HG02943 (cell line): ENCODE measurements around the gene ARID3A.

Source experiments
- ATAC-seq: cut with Tn5 transposase; IDR thresholded peaks from one replicate; pipeline ENCODE4 v1.9.1; 2021; ENCODE audit warnings: mild to moderate bottlenecking, low read depth, moderate library complexity; ENCODE audit not compliant: unreplicated experiment

ARID3A gene

GRCh38 chr19:958967-959855 is 33.4 kb downstream of the ARID3A start:
- ATAC-seq, result no peak

- no peak for ATAC-seq
Observed at GRCh38 chr19:960020-960419, 34.2 kb downstream of the ARID3A start.

GRCh38 chr19:960601-960938 is 34.7 kb downstream of the ARID3A start:
- ATAC-seq, result no peak

GRCh38 chr19:961866-962620 is 36.2 kb downstream of the ARID3A start:
- ATAC-seq, result no peak

GRCh38 chr19:962683-963400 is 37.0 kb downstream of the ARID3A start:
- no peak for ATAC-seq

GRCh38 chr19:963486-963951 is 37.7 kb downstream of the ARID3A start:
- ATAC-seq, result no peak

GRCh38 chr19:964116-964520 is 38.3 kb downstream of the ARID3A start:
- ATAC-seq, result no peak

- no peak for ATAC-seq
Observed at GRCh38 chr19:964761-965694, 39.2 kb downstream of the ARID3A start.

- no peak for ATAC-seq
Observed at GRCh38 chr19:966485-967088, 40.8 kb downstream of the ARID3A start.

GRCh38 chr19:970695-971094 is 44.9 kb downstream of the ARID3A start:
- ATAC-seq, result no peak

- no peak for ATAC-seq
Observed at GRCh38 chr19:971795-972194, 46.0 kb downstream of the ARID3A start.

GRCh38 chr19:972281-972680 is 46.4 kb downstream of the ARID3A start:
- no peak for ATAC-seq

GRCh38 chr19:973726-974563 is 48.1 kb downstream of the ARID3A start:
- no peak for ATAC-seq

- ATAC-seq, result no peak
Observed at GRCh38 chr19:974564-975257, 48.9 kb downstream of the ARID3A start.

- ATAC-seq, result no peak
Observed at GRCh38 chr19:976476-976875, 50.6 kb downstream of the ARID3A start.

- ATAC-seq, result no peak
Observed at GRCh38 chr19:977058-977464, 51.2 kb downstream of the ARID3A start.

- ATAC-seq, result no peak
Observed at GRCh38 chr19:979318-979741, 53.5 kb downstream of the ARID3A start.
